ENCODE results near the gene TRAF3IP1. TPM values are rescaled to one million over a fixed set of nuclear protein-coding genes. Genes with fewer than 3 reads are reported as not detected.
A peak's percentile ranks its signal among the peaks of the same experiment; 100 is the strongest.

The TRAF3IP1 gene
- total and polyA plus RNA-seq, 2 of the 13 experiments (the other 11 are each of a cell fraction or from before 2014, with no cell fraction given) = 4.1 to 12.9 TPM

DNA sequence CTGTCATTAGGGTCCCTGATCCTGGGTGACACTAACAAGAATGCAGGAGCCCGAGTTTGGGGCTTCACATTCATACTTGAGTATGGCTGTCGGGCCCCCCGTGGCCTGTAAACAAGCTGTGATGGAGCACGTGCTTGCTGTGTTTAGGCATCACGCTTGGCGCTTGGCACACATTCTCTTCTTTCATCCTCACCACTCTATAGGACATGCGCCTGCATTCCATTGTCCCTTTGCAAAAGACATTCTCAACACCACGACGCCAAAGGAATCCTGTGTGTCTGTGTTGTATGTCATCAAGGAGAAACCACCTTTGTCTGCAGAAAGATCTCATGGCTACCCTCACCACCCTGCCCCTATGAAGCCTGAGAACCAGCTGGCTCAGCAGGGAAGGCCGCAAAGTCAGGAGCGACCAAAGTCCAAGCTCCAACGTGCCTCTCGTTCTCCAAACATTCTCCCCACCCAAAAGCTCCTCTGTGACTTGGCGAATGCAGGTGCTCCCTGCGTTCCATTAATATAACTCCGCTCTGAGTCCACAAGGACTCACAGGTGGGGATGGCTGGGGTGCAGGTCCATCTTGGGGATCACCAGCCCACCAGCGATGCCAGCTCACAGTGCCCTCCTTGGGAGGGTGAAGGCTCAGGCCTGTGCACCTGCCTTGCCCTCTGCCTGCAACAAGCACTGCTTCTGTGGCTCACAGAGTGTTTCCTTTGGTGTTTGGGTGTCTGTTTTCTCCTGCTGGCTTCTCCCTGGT is 25.8 kb upstream of the TRAF3IP1 start (continued):
- TF ChIP-seq KAT8 (CRISPR knock-in tag; IDR thresholded peaks at IDR 0.05) (peak; percentile 64), REL (CRISPR knock-in tag; conservative IDR thresholded peaks at IDR 0.05) (no peak), KLF16 (CRISPR knock-in tag; IDR thresholded peaks at IDR 0.05) (peak; percentile 37 to 61; a peak in 2 of 4 replicates), FOXP1 (IDR thresholded peaks at IDR 0.05) (no peak), FOXP1 (CRISPR knock-in tag; IDR thresholded peaks at IDR 0.05) (0 out of 2 replicates have a peak, but pooled peaks have one; percentile 7), ZBTB25 (CRISPR knock-in tag; IDR thresholded peaks at IDR 0.05) (0 out of 2 replicates have a peak, but pooled peaks have one; percentile 56), ZNF350 (CRISPR knock-in tag; IDR thresholded peaks at IDR 0.05; ENCODE audit: borderline replicate concordance, low read depth) (peak; percentile 23; the same call in 1 of the 2 replicates), SIX1 (CRISPR knock-in tag; IDR thresholded peaks at IDR 0.05; ENCODE audit: borderline replicate concordance) (no peak), WIZ (CRISPR knock-in tag; IDR thresholded peaks at IDR 0.05) (no peak), NCOR1 (IDR thresholded peaks at IDR 0.05; ENCODE audit: borderline replicate concordance, low read length) (peak; percentile 82; the same call in 1 of the 2 replicates), SALL1 (CRISPR knock-in tag; IDR thresholded peaks at IDR 0.05) (peak; percentile 89), SIN3A (IDR thresholded peaks at IDR 0.05; ENCODE audit: borderline replicate concordance, low read depth, low read length) (no peak), ZBTB20 (CRISPR knock-in tag; IDR thresholded peaks at IDR 0.05; ENCODE audit: borderline replicate concordance, low read depth) (peak; percentile 31; the same call in 1 of the 2 replicates), ZKSCAN8 (CRISPR knock-in tag; IDR thresholded peaks at IDR 0.05; ENCODE audit: borderline replicate concordance) (peak; percentile 46; the same call in 1 of the 2 replicates), HOXA3 (CRISPR knock-in tag; IDR thresholded peaks at IDR 0.05) (peak; percentile 58; the same call in 1 of the 2 replicates), PCBP2 (optimal IDR thresholded peaks at IDR 0.05; ENCODE audit: low read depth, low read length, poor library complexity, severe bottlenecking) (no peak), RARA (CRISPR knock-in tag; IDR thresholded peaks at IDR 0.05) (peak; percentile 41; the same call in 1 of the 2 replicates), ZGPAT (CRISPR knock-in tag; IDR thresholded peaks at IDR 0.05) (peak; percentile 65), CEBPB (IDR thresholded peaks at IDR 0.05; ENCODE audit: borderline replicate concordance, low read depth, low read length) (no peak), RARG (CRISPR knock-in tag; IDR thresholded peaks at IDR 0.05; ENCODE audit: low read depth) (no peak)
- TF ChIP-seq, protein P1, sequence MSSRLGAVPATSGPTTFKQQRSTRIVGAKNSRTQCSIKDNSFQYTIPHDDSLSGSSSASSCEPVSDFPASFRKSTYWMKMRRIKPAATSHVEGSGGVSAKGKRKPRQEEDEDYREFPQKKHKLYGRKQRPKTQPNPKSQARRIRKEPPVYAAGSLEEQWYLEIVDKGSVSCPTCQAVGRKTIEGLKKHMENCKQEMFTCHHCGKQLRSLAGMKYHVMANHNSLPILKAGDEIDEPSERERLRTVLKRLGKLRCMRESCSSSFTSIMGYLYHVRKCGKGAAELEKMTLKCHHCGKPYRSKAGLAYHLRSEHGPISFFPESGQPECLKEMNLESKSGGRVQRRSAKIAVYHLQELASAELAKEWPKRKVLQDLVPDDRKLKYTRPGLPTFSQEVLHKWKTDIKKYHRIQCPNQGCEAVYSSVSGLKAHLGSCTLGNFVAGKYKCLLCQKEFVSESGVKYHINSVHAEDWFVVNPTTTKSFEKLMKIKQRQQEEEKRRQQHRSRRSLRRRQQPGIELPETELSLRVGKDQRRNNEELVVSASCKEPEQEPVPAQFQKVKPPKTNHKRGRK (CRISPR knock-in tag; IDR thresholded peaks at IDR 0.05) = peak; percentile 97; the same call in 1 of the 2 replicates
- TF ChIP-seq, protein P2, sequence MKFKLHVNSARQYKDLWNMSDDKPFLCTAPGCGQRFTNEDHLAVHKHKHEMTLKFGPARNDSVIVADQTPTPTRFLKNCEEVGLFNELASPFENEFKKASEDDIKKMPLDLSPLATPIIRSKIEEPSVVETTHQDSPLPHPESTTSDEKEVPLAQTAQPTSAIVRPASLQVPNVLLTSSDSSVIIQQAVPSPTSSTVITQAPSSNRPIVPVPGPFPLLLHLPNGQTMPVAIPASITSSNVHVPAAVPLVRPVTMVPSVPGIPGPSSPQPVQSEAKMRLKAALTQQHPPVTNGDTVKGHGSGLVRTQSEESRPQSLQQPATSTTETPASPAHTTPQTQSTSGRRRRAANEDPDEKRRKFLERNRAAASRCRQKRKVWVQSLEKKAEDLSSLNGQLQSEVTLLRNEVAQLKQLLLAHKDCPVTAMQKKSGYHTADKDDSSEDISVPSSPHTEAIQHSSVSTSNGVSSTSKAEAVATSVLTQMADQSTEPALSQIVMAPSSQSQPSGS (CRISPR knock-in tag; IDR thresholded peaks at IDR 0.05) = peak; percentile 21; the same call in 1 of the 2 replicates
- TF ChIP-seq, protein P3, sequence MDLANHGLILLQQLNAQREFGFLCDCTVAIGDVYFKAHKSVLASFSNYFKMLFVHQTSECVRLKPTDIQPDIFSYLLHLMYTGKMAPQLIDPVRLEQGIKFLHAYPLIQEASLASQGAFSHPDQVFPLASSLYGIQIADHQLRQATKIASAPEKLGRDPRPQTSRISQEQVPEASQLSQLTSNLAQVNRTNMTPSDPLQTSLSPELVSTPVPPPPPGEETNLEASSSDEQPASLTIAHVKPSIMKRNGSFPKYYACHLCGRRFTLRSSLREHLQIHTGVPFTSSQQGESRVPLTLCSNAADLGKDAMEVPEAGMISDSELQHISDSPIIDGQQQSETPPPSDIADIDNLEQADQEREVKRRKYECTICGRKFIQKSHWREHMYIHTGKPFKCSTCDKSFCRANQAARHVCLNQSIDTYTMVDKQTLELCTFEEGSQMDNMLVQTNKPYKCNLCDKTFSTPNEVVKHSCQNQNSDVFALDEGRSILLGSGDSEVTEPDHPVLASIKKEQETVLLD (CRISPR knock-in tag; IDR thresholded peaks at IDR 0.05; ENCODE audit: low read depth) = no peak
